Lung microvascular endothelial cell (primary cell): Measurements from ENCODE around the gene FCN1. TPM values are rescaled to one million over a fixed set of nuclear protein-coding genes. Genes with fewer than 3 reads are reported as not detected.

Experiments used
- total RNA-seq: library from RNA; depleted of rRNA; stranded (reverse); fragments of >200 nt; gene quantifications from 2 replicates; pipeline ENCODE4 v1.2.1, GENCODE V29; 2014

Gene FCN1
- total RNA-seq, 1 donor from 2014 or later, result not detected

Other genes starting within 250 kb of the FCN1 start
- gene FCN2, start 37.1 kb downstream of the FCN1 start, total RNA-seq, result not detected in 2 replicates
- gene OLFM1, start 169.8 kb upstream of the FCN1 start, total RNA-seq, result 2.4 and 15.3 TPM in 2 replicates